K562 (cell line): ENCODE measurements around the gene KPTN. TPM values are rescaled to one million over a fixed set of nuclear protein-coding genes. Genes with fewer than 3 reads are reported as not detected.

Experiments used
- ARHGAP35 ChIP-seq: fragments of 450-650 bp; IDR thresholded peaks from 2 replicates; pipeline ENCODE4 v1.6.1; 2018; ENCODE audit not compliant: partially characterized antibody
- CBFA2T2 ChIP-seq: fragments of 450-650 bp; conservative IDR thresholded peaks from 2 replicates; pipeline ENCODE4 v1.6.1; 2017; ENCODE audit warnings: mild to moderate bottlenecking
- HDGF ChIP-seq: fragments of 450-650 bp; IDR thresholded peaks from 2 replicates; pipeline ENCODE4 v1.6.1; 2016
- MXI1 ChIP-seq: IDR thresholded peaks from 2 replicates; pipeline ENCODE4 v1.6.1; 2011; ENCODE audit warnings: low read depth, mild to moderate bottlenecking, improper control_type of control experiment, low read length
- SP1 ChIP-seq: sonication (generic); formaldehyde crosslinking; IDR thresholded peaks from 2 replicates; pipeline ENCODE4 v1.8.1; 2022; ENCODE audit warnings: mild to moderate bottlenecking, missing genetic modification reagents
- ZNF121 ChIP-seq: sonication (generic); formaldehyde crosslinking; conservative IDR thresholded peaks from 2 replicates; pipeline ENCODE4 v1.8.0; 2022; ENCODE audit warnings: missing genetic modification reagents
- polyA plus RNA-seq, 8 experiments: library from polyadenylated mRNA; depleted of rRNA in 4 of 8; stranded (reverse) in 5 of 8; unstranded in 3 of 8; fragments of >200 nt; fragmentation: Nextera tagmentation in 2 of 8; fragmentation: Illumina TruSeq in 1 of 8; extraction: Ambion mirVana in 2 of 8; extraction: Trizol in 1 of 8; gene quantifications; 2 replicates each; pipeline versions ENCODE4 v1.2.1 to v1.2.3, GENCODE V29; 2011 to 2014; ENCODE audit warnings: inconsistent platforms in 1 of 8, missing spikeins in 1 of 8
- total RNA-seq, 7 experiments: library from RNA; depleted of rRNA in 6 of 7; stranded (reverse); fragments of >200 nt in 6 of 7; fragmentation: Illumina TruSeq in 2 of 7; extraction: Trizol in 2 of 7; gene quantifications; 2 replicates each; pipeline versions ENCODE4 v1.2.1 to v1.2.3, GENCODE V29; 2011 to 2021; ENCODE audit warnings: low replicate concordance in 1 of 7
- TF ChIP-seq, protein P1 (sequence below): fragments of 250-450 bp; sonication (Bioruptor Pico); IDR thresholded peaks from 2 replicates; pipeline ENCODE4 v1.5.0; 2021
- TF ChIP-seq, protein P2 (sequence below): fragments of 450-650 bp; formaldehyde crosslinking; IDR thresholded peaks from 2 replicates; pipeline ENCODE4 v1.4.0; 2022; ENCODE audit warnings: missing genetic modification characterization
- TF ChIP-seq, protein P3 (sequence below): fragments of 450-650 bp; formaldehyde crosslinking; IDR thresholded peaks from 2 replicates; pipeline ENCODE4 v1.4.0; 2020; ENCODE audit warnings: mild to moderate bottlenecking, moderate library complexity
- TF ChIP-seq, protein P4 (sequence below), 2 experiments: fragments of 450-650 bp in 1 of 2; IDR thresholded peaks; 2 replicates each; pipeline ENCODE4 v1.6.1; 2011 to 2017; ENCODE audit warnings: low read depth in 2 of 2, antibody characterized with exemption in 1 of 2, borderline replicate concordance in 1 of 2, low read length in 1 of 2, mild to moderate bottlenecking in 1 of 2, mixed read lengths in 1 of 2; ENCODE audit not compliant: control insufficient read depth in 1 of 2
- TF ChIP-seq, protein P5 (sequence below): sonication (generic); formaldehyde crosslinking; IDR thresholded peaks from 2 replicates; pipeline ENCODE4 v1.8.1; 2023; ENCODE audit warnings: mild to moderate bottlenecking, missing genetic modification reagents, moderate library complexity

KPTN gene
- total and polyA plus RNA-seq, 9 of the 15 experiments (the other 6 are each of a cell fraction or from before 2014, with no cell fraction given): 0.56 to 18.2 (median 8.5) TPM

DNA sequence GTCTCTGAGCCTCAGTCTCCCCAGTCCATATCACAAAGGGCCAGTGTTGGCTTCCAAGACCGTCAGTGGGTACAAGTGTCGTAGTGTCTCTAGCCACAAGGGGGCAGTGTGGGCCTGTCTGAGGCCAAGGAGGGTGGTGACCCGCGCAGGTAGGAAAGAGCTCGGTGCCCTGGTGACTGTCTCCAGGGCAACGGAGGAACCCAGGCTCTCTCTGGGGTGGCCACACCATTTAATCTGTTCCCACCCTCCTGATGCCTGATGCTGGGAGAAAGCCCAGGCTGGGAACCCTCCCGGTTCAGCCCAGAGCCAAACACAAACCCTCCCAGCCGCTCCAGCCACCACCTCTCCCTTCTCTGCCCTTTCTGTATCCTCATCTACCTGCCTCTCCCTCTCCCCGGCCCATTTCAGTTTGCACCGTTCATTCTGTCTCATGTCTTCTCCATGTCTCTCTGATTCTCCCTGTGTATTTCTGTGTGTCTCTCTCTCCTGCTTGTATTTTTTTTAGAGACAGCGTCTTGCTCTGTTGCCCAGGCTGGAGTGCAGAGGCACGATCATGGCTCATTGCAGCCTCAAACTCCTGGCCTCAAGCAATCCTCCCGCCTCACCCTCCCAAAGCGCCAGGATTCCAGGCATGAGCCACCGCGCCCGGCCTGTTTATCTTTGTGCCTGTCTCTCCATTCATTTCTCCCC lies 47.2 kb downstream of the KPTN start (continued):
- TF ChIP-seq, protein P1, sequence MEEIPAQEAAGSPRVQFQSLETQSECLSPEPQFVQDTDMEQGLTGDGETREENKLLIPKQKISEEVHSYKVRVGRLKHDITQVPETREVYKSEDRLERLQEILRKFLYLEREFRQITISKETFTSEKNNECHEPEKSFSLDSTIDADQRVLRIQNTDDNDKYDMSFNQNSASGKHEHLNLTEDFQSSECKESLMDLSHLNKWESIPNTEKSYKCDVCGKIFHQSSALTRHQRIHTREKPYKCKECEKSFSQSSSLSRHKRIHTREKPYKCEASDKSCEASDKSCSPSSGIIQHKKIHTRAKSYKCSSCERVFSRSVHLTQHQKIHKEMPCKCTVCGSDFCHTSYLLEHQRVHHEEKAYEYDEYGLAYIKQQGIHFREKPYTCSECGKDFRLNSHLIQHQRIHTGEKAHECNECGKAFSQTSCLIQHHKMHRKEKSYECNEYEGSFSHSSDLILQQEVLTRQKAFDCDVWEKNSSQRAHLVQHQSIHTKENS (CRISPR knock-in tag): no peak
- TF ChIP-seq, protein P2, sequence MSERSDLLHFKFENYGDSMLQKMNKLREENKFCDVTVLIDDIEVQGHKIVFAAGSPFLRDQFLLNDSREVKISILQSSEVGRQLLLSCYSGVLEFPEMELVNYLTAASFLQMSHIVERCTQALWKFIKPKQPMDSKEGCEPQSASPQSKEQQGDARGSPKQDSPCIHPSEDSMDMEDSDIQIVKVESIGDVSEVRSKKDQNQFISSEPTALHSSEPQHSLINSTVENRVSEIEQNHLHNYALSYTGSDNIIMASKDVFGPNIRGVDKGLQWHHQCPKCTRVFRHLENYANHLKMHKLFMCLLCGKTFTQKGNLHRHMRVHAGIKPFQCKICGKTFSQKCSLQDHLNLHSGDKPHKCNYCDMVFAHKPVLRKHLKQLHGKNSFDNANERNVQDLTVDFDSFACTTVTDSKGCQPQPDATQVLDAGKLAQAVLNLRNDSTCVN: no peak
- TF ChIP-seq, protein P3, sequence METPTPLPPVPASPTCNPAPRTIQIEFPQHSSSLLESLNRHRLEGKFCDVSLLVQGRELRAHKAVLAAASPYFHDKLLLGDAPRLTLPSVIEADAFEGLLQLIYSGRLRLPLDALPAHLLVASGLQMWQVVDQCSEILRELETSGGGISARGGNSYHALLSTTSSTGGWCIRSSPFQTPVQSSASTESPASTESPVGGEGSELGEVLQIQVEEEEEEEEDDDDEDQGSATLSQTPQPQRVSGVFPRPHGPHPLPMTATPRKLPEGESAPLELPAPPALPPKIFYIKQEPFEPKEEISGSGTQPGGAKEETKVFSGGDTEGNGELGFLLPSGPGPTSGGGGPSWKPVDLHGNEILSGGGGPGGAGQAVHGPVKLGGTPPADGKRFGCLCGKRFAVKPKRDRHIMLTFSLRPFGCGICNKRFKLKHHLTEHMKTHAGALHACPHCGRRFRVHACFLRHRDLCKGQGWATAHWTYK (CRISPR knock-in tag): no peak
- TF ChIP-seq ZNF121 (CRISPR knock-in tag) (no peak), HDGF (no peak), ARHGAP35 (no peak), SP1 (CRISPR knock-in tag) (peak; percentile 63), MXI1 (peak; percentile 91), CBFA2T2 (no peak)
- TF ChIP-seq, protein P4, sequence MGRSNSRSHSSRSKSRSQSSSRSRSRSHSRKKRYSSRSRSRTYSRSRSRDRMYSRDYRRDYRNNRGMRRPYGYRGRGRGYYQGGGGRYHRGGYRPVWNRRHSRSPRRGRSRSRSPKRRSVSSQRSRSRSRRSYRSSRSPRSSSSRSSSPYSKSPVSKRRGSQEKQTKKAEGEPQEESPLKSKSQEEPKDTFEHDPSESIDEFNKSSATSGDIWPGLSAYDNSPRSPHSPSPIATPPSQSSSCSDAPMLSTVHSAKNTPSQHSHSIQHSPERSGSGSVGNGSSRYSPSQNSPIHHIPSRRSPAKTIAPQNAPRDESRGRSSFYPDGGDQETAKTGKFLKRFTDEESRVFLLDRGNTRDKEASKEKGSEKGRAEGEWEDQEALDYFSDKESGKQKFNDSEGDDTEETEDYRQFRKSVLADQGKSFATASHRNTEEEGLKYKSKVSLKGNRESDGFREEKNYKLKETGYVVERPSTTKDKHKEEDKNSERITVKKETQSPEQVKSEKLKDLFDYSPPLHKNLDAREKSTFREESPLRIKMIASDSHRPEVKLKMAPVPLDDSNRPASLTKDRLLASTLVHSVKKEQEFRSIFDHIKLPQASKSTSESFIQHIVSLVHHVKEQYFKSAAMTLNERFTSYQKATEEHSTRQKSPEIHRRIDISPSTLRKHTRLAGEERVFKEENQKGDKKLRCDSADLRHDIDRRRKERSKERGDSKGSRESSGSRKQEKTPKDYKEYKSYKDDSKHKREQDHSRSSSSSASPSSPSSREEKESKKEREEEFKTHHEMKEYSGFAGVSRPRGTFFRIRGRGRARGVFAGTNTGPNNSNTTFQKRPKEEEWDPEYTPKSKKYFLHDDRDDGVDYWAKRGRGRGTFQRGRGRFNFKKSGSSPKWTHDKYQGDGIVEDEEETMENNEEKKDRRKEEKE (IDR thresholded peaks at IDR 0.05; ENCODE audit: borderline replicate concordance in 1 of 2, control insufficient read depth in 1 of 2, low read depth in 2 of 2, low read length in 1 of 2): no peak
- TF ChIP-seq, protein P5, sequence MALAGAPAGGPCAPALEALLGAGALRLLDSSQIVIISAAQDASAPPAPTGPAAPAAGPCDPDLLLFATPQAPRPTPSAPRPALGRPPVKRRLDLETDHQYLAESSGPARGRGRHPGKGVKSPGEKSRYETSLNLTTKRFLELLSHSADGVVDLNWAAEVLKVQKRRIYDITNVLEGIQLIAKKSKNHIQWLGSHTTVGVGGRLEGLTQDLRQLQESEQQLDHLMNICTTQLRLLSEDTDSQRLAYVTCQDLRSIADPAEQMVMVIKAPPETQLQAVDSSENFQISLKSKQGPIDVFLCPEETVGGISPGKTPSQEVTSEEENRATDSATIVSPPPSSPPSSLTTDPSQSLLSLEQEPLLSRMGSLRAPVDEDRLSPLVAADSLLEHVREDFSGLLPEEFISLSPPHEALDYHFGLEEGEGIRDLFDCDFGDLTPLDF (CRISPR knock-in tag): no peak
